Measurements from ENCODE around the gene SLC16A9. TPM values are rescaled to one million over a fixed set of nuclear protein-coding genes. Genes with fewer than 3 reads are reported as not detected.
"Not testable (repeated sequence)": the region's sequence is repeated elsewhere in the genome, so short reads cannot be mapped to it uniquely, and the experiment has no call there.

Gene SLC16A9
- total RNA-seq, 2 experiments from 2014 or later = 1.2 to 1.3 TPM

DNA sequence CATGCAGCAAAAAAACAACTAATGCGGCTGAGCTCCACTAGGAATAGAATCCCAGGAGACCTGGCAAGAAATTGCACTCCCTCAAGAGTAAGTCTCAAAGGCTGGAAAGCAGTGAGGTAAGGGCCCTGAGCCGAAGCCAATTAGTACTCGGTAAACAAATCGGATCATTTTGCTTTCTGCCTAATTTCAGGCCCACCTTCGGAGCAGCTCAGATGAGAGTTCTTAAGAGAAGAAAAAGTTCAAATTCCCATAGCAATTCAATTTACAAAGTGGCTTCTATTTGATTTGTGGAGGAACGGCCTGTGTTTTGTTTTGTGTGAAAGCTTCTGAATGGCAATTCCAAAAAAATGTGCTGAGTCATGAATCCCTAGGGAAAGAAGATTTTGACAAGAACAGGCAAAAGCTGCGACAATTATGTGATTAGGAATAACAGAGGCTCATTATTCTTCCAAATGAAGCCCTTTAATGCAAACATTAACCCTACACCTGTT is 60.9 kb downstream of the SLC16A9 start:
- H3K36me3 Mint-ChIP-seq (ENCODE audit: low read depth) = no peaks in the 10 kb centered on the region
- no peaks in the 10 kb centered on the region for H3K27me3 Mint-ChIP-seq
- ChIA-PET CTCF (no interaction called here), POLR2A (no interaction called here)
- no peak overlapping the region for H3K4me3 Mint-ChIP-seq
- ATAC-seq (no peak), DNase-seq (no peak)
- H3K27ac Mint-ChIP-seq = no peak overlapping the region
- intact Hi-C loops (cut with micrococcal nuclease) = no loop called here
- H3K9me3 Mint-ChIP-seq = peaks cover 20% of the 10 kb centered on the region
- TF ChIP-seq, protein P1, sequence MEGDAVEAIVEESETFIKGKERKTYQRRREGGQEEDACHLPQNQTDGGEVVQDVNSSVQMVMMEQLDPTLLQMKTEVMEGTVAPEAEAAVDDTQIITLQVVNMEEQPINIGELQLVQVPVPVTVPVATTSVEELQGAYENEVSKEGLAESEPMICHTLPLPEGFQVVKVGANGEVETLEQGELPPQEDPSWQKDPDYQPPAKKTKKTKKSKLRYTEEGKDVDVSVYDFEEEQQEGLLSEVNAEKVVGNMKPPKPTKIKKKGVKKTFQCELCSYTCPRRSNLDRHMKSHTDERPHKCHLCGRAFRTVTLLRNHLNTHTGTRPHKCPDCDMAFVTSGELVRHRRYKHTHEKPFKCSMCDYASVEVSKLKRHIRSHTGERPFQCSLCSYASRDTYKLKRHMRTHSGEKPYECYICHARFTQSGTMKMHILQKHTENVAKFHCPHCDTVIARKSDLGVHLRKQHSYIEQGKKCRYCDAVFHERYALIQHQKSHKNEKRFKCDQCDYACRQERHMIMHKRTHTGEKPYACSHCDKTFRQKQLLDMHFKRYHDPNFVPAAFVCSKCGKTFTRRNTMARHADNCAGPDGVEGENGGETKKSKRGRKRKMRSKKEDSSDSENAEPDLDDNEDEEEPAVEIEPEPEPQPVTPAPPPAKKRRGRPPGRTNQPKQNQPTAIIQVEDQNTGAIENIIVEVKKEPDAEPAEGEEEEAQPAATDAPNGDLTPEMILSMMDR (IDR thresholded peaks at IDR 0.05) = no peak
- H3K4me1 Mint-ChIP-seq (ENCODE audit: low read depth) = peaks cover 4% of the 10 kb centered on the region

- peaks cover 20% of the 10 kb centered on the region for H3K9me3 Mint-ChIP-seq
- DNase-seq (no peak), ATAC-seq (no peak)
- intact Hi-C loops (cut with micrococcal nuclease) = no loop called here
- H3K27ac Mint-ChIP-seq = no peak overlapping the region
- POLR2A ChIA-PET = no interaction called here
- no peaks in the 10 kb centered on the region for H3K27me3 Mint-ChIP-seq
- TF ChIP-seq, protein P1 (IDR thresholded peaks at IDR 0.05) = no peak
- H3K4me1 Mint-ChIP-seq (ENCODE audit: low read depth) = no peaks in the 10 kb centered on the region
- no peaks in the 10 kb centered on the region for H3K36me3 Mint-ChIP-seq (ENCODE audit: low read depth)
- H3K4me3 Mint-ChIP-seq = no peak overlapping the region
- CTCF ChIA-PET = no interaction called here
Observed at GRCh38 chr10:59644841-59645240, 64.8 kb downstream of the SLC16A9 start.

DNA sequence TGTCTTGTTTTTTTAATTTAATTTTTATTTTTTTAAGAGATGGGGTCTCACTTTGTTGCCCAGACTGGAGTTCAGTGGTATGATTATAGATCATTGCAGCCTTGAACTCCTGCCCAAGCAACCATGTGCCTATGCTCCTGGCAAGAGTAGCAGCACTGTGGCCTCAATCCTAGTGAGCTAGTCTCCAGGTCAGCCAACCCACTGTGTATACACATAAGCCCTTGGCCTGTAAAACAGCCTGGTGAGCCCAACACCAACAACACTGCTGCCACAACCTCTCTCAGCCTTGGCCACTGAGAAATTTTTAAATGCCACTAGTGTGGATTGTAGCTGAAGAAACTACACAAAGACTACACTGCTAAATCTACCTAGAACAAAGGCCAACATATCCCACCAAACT is 68.0 kb downstream of the SLC16A9 start:
- H3K36me3 Mint-ChIP-seq (ENCODE audit: low read depth); POLR2A ChIA-PET; DNase-seq; H3K27me3 Mint-ChIP-seq; ATAC-seq; CTCF ChIA-PET; H3K4me3 Mint-ChIP-seq; H3K4me1 Mint-ChIP-seq (ENCODE audit: low read depth); H3K27ac Mint-ChIP-seq; intact Hi-C loops (cut with micrococcal nuclease): not testable (repeated sequence)
- H3K9me3 Mint-ChIP-seq = peaks cover 20% of the 10 kb centered on the region

DNA sequence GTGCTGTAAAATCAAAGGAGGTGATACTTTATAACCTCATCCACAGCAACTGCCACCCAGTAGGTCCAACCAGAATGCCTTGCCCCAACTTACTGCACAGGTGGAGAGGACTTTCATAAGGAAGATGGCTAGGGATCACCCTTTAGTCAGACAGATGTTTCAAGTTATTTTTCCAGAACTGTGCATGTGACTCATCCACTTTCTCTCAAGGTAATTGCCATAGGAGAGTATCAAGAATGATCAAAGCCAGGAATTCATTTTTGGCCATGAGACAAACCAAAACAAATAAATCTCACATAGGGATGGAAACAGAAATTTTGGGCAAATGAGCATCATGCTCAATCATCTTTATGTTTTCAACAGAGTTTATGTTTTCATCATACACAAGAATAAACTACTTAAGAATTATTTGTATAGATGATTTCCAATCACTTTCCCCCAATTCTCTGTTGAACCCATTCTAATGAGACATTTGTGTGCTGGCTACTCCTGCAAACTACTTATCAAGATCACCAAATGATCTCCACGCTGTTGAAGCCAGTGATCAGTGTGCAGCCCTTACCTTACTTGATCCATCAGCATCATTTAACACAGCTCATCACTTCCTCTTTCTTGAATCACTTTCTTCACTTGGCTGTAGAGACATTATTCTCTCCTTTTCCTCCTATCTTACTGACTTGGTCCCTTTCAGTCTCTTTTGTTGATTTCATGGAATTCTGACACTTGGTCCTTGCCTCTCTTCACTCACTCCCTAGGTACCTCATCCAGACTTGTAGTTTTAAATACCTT is 74.0 kb downstream of the SLC16A9 start:
- ChIA-PET CTCF (interaction anchor here (1.5 kb wide), 1 partner anchor 10 kb away, joined by 16 read pairs; no protein-coding TSS in a partner anchor), POLR2A (no interaction called here)
- H3K27me3 Mint-ChIP-seq = peaks cover 3% of the 10 kb centered on the region
- no peak overlapping the region for H3K4me3 Mint-ChIP-seq
- H3K4me1 Mint-ChIP-seq (ENCODE audit: low read depth) = no peaks in the 10 kb centered on the region
- DNase-seq = no peak
- H3K36me3 Mint-ChIP-seq (ENCODE audit: low read depth) = no peaks in the 10 kb centered on the region
- no peak for ATAC-seq
- no peak overlapping the region for H3K27ac Mint-ChIP-seq
- H3K9me3 Mint-ChIP-seq = no peaks in the 10 kb centered on the region
- TF ChIP-seq, protein P1 (IDR thresholded peaks at IDR 0.05) = no peak
- intact Hi-C loops (cut with micrococcal nuclease) = no loop called here

DNA sequence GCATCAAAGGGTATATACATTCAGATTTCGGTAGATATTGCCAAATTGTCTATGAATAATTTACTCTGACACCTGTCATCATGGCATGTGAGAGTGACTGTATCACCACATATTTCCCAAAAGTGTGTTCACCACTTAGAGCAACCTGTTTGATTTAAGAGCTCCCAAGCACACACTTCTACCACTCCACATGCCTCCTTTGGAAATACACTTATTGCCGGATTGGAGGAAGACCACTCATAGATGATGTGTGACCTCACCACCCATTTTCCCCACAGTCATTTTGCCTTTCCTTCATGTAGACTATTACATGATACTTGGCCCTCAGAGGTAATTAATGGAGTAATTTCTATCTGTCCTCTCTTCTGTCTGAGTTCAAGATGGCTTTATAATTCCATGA is 75.5 kb downstream of the SLC16A9 start:
- no peak overlapping the region for H3K4me3 Mint-ChIP-seq
- CTCF ChIA-PET = interaction anchor here (1.2 to 1.5 kb wide), 2 partner anchors 9 to 10 kb away, joined by 3 to 16 read pairs; no protein-coding TSS in a partner anchor
- H3K9me3 Mint-ChIP-seq = no peaks in the 10 kb centered on the region
- DNase-seq (no peak), ATAC-seq (no peak)
- TF ChIP-seq, protein P1 (IDR thresholded peaks at IDR 0.05) = no peak
- H3K27ac Mint-ChIP-seq = no peak overlapping the region
- H3K27me3 Mint-ChIP-seq = peaks cover 3% of the 10 kb centered on the region
- H3K36me3 Mint-ChIP-seq (ENCODE audit: low read depth) = no peaks in the 10 kb centered on the region
- intact Hi-C loops (cut with micrococcal nuclease) = no loop called here
- POLR2A ChIA-PET = no interaction called here
- H3K4me1 Mint-ChIP-seq (ENCODE audit: low read depth) = no peaks in the 10 kb centered on the region

Data from activated CD8-positive, alpha-beta T cell treated with anti-CD3 and anti-CD28 coated beads for 36 hours (primary cell).